ENCODE measurements around the gene ZNF740. TPM values are rescaled to one million over a fixed set of nuclear protein-coding genes. Genes with fewer than 3 reads are reported as not detected.

Gene ZNF740
- total and polyA plus RNA-seq, 2 experiments from 2014 or later: 3.9 to 6.5 TPM

DNA sequence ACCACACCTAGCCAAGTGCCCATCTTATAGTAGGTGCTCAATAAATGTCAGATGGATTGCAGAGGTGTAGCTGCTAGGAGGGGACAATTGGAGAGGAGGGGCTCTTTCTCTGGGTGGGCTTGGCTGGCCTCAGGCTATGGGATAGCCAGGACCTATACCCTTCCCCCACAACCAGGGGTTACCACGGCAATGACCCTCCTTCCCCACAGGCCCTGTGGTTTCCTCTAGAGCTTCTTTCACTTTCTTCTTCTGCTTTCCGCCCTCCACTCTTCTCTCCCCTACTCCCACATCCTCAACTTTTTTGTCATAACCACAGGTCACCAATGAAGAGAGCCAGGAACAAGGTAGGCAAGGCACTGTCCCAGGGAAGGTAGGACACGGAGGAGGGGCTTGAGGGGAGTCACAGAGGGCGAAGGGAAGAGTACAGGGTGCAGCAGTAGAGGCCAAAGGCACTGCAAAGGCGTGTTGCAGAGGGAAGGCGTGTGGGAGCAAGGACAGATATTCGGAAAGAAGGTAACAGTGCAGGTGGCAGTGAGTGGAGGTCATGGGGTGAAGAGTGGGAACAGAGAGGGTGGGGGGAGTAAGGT, 28.4 kb downstream of the ZNF740 start:
- Histone ChIP-seq H4K20me1 (ENCODE audit: insufficient read depth) (no peaks in the 10 kb centered on the region), H2AFZ (no peak overlapping the region), H3K4me2 (ENCODE audit: unreplicated experiment) (no peak overlapping the region), H3K27ac (no peak overlapping the region), H3K36me3 (ENCODE audit: low read depth) (peaks cover 45% of the 10 kb centered on the region), H3K4me1 (ENCODE audit: insufficient read depth) (peaks cover 19% of the 10 kb centered on the region), H3K79me2 (ENCODE audit: insufficient read depth) (0 out of 2 replicates have a peak, but pooled peaks cover 3% of the 10 kb centered on the region), H3K9me2 (ENCODE audit: insufficient read depth) (no peaks in the 10 kb centered on the region), H3K9ac (no peak overlapping the region), H3K27me3 (replicated peaks; ENCODE audit: insufficient read depth) (no peaks in the 10 kb centered on the region), H3F3A (ENCODE audit: insufficient read depth) (peaks cover 54% of the 10 kb centered on the region), H3K9me3 (ENCODE audit: low read depth) (no peaks in the 10 kb centered on the region), H3K4me3 (no peak overlapping the region)
- 71 to 73% methylated on average over 7 of the region's 7 CpGs for WGBS, 2 experiments (ENCODE audit: low coverage in 1 of 2, low lambda C conversion rate in 2 of 2, missing lambda C conversion rate in 2 of 2)
- DNase-seq: no peak
- no peak for TF ChIP-seq EZH2 (IDR thresholded peaks at IDR 0.05; ENCODE audit: insufficient read depth, poor library complexity, severe bottlenecking)
- TF ChIP-seq EZH2phosphoT487 (IDR thresholded peaks at IDR 0.05; ENCODE audit: insufficient read depth, low read depth): no peak
- in situ Hi-C loops (cut with MboI): no loop called here

DNA sequence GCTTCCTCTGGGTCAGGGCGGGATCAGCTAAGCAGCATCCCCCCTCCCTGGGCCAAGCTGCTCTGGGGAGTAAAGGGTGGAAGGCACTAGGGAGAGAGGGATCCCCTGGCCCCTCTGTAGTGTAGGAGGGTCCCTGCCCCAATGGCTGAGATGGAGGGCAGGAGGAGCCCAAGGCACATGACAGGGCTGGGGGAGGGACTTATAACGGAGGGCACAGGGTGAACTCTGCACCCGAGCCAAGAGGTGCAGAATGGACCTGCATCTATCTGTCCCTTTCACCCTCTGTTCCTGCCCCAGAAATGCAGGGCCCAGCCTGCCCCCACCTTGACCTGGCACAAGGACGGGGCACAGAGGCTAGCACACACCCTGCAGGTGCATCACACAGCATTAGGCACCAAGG, 30.3 kb downstream of the ZNF740 start:
- Histone ChIP-seq H3K27ac (no peak overlapping the region), H2AFZ (no peak overlapping the region), H3K27me3 (replicated peaks; ENCODE audit: insufficient read depth) (no peaks in the 10 kb centered on the region), H3K9ac (no peak overlapping the region), H3K9me2 (ENCODE audit: insufficient read depth) (no peaks in the 10 kb centered on the region), H3K36me3 (ENCODE audit: low read depth) (peaks cover 53% of the 10 kb centered on the region), H3K4me2 (ENCODE audit: unreplicated experiment) (no peak overlapping the region), H3K4me1 (ENCODE audit: insufficient read depth) (peaks cover 21% of the 10 kb centered on the region), H4K20me1 (ENCODE audit: insufficient read depth) (no peaks in the 10 kb centered on the region), H3K9me3 (ENCODE audit: low read depth) (no peaks in the 10 kb centered on the region), H3K79me2 (ENCODE audit: insufficient read depth) (peaks cover 22% of the 10 kb centered on the region), H3K4me3 (no peak overlapping the region), H3F3A (ENCODE audit: insufficient read depth) (peaks cover 51% of the 10 kb centered on the region)
- DNase-seq: no peak
- no peak for TF ChIP-seq EZH2phosphoT487 (IDR thresholded peaks at IDR 0.05; ENCODE audit: insufficient read depth, low read depth)
- no peak for TF ChIP-seq EZH2 (IDR thresholded peaks at IDR 0.05; ENCODE audit: insufficient read depth, poor library complexity, severe bottlenecking)
- WGBS, 2 experiments (ENCODE audit: low coverage in 1 of 2, low lambda C conversion rate in 2 of 2, missing lambda C conversion rate in 2 of 2): 55 to 61% methylated on average over 4 of the region's 4 CpGs
- in situ Hi-C loops (cut with MboI): loop anchor here (10.0 kb wide), 1 partner anchor 74 kb away; no protein-coding TSS in a partner anchor

DNA sequence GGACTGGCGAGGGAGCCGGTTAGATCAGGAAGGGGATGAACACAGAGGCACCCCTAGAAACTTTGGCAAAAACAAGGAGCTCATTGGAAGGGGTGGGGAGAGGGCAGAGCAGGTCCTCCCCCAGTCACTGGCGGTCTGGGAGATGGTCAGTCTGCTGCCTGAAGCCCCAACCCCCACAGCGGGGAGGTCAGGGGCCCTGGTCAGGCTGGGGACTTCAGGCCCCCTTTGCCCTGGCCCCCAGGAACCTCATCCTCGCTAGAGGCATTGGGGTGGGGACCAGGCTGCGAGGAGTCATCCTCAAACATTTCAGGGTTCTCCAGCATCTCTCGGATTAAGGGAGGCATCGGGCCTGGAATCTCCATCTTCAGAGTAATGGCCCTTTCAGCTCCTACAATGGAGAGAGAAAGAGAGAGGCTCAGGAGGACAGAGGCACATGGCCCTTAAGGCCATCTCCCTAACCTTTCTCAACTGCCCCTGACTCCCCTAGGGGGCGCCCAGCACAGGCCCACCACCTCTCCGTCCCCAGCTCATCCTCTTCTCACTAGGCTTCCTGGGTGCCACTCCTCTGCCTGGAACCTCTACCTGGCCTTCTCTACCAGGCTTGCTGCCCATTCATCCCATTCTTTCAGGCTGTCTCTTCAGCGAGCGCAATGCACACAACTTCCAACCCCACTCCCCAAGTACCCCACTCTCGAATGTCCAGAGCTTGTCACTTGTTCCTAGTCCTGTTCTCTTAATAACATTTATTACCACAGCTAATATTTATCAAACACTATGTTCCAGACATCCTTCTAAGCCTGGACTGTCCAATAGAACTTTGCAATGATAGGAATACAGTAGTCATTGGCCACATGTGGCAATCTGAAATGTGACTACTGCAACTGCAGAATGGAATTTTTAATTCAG, 31.2 kb downstream of the ZNF740 start:
- in situ Hi-C loops (cut with MboI): loop anchor here (10.0 kb wide), 1 partner anchor 73 kb away; no protein-coding TSS in a partner anchor
- Histone ChIP-seq H4K20me1 (ENCODE audit: insufficient read depth) (no peaks in the 10 kb centered on the region), H3K9me2 (ENCODE audit: insufficient read depth) (no peaks in the 10 kb centered on the region), H3K27me3 (replicated peaks; ENCODE audit: insufficient read depth) (no peaks in the 10 kb centered on the region), H3F3A (ENCODE audit: insufficient read depth) (peaks cover 50% of the 10 kb centered on the region), H3K9me3 (ENCODE audit: low read depth) (no peaks in the 10 kb centered on the region), H3K27ac (no peak overlapping the region), H3K79me2 (ENCODE audit: insufficient read depth) (peaks cover 31% of the 10 kb centered on the region), H3K36me3 (ENCODE audit: low read depth) (peaks cover 53% of the 10 kb centered on the region), H3K4me3 (no peak overlapping the region), H3K4me1 (ENCODE audit: insufficient read depth) (peaks cover 21% of the 10 kb centered on the region), H3K9ac (no peak overlapping the region), H3K4me2 (ENCODE audit: unreplicated experiment) (no peak overlapping the region), H2AFZ (no peak overlapping the region)
- no peak for DNase-seq
- TF ChIP-seq EZH2phosphoT487 (IDR thresholded peaks at IDR 0.05; ENCODE audit: insufficient read depth, low read depth) (no peak), EZH2 (IDR thresholded peaks at IDR 0.05; ENCODE audit: insufficient read depth, poor library complexity, severe bottlenecking) (no peak)
- WGBS, 2 experiments (ENCODE audit: low coverage in 1 of 2, low lambda C conversion rate in 2 of 2, missing lambda C conversion rate in 2 of 2): 85 to 86% methylated on average over 13 of the region's 13 CpGs

DNA sequence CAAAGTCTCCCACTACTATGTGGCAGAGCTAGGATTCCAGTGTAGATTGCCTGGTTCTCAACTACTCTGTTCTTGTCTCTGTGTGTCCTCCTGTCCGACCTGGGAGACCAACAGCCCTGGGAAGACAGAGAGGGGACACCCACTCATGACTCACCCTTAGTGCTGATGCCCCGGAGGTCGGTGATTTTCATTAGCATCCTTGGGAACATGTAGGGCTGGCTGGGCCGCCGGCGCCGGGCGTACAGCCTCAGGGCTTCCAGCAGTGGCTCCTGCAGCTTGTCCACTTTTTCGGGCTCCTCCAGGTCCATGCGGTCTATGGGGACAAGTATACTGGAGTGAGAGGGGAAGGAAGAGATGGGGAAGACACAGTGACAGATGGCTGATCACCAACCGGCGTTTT, 32.4 kb downstream of the ZNF740 start:
- 0 out of 2 replicates have a peak overlapping the region, but pooled peaks have one; percentile 10 for H3K27ac ChIP-seq
- peaks cover 43% of the 10 kb centered on the region for H3F3A ChIP-seq (ENCODE audit: insufficient read depth)
- DNase-seq: peak; percentile 36
- TF ChIP-seq EZH2 (IDR thresholded peaks at IDR 0.05; ENCODE audit: insufficient read depth, poor library complexity, severe bottlenecking): no peak
- TF ChIP-seq EZH2phosphoT487 (IDR thresholded peaks at IDR 0.05; ENCODE audit: insufficient read depth, low read depth): no peak
- peaks cover 53% of the 10 kb centered on the region for H3K36me3 ChIP-seq (ENCODE audit: low read depth)
- no peak overlapping the region for H2AFZ ChIP-seq
- H3K4me3 ChIP-seq: no peak overlapping the region
- no peaks in the 10 kb centered on the region for H3K9me2 ChIP-seq (ENCODE audit: insufficient read depth)
- peaks cover 43% of the 10 kb centered on the region for H3K79me2 ChIP-seq (ENCODE audit: insufficient read depth)
- peak overlapping the region; percentile 36; the same call in 1 of the 2 replicates for H3K9ac ChIP-seq
- in situ Hi-C loops (cut with MboI): loop anchor here (10.0 kb wide), 1 partner anchor 72 kb away; no protein-coding TSS in a partner anchor
- 28 to 37% methylated on average over 12 of the region's 12 CpGs for WGBS, 2 experiments (ENCODE audit: low coverage in 1 of 2, low lambda C conversion rate in 2 of 2, missing lambda C conversion rate in 2 of 2)
- H3K4me1 ChIP-seq (ENCODE audit: insufficient read depth): peaks cover 28% of the 10 kb centered on the region
- H4K20me1 ChIP-seq (ENCODE audit: insufficient read depth): no peaks in the 10 kb centered on the region
- no peaks in the 10 kb centered on the region for H3K27me3 ChIP-seq (replicated peaks; ENCODE audit: insufficient read depth)
- H3K4me2 ChIP-seq (ENCODE audit: unreplicated experiment): no peak overlapping the region
- no peaks in the 10 kb centered on the region for H3K9me3 ChIP-seq (ENCODE audit: low read depth)

Data from GM23248 (cell line).